Loucy (cell line): ENCODE results near the gene PLPPR5.

Experiments used
- CTCF ChIP-seq: fragments of 200-600 bp; sonication (generic); conservative IDR thresholded peaks from 2 replicates; pipeline ENCODE4 v1.5.1; 2014; ENCODE audit warnings: mild to moderate bottlenecking, antibody characterized with exemption, low read length
- EZH2phosphoT487 ChIP-seq: fragments of 200-600 bp; IDR thresholded peaks from 2 replicates; pipeline ENCODE4 v1.6.1; 2018; ENCODE audit warnings: antibody characterized with exemption, mild to moderate bottlenecking, moderate library complexity, borderline replicate concordance

GRCh38 chr1:98919652-98920051 is 85.0 kb downstream of the PLPPR5 start:
- no peak for TF ChIP-seq CTCF
- no peak for TF ChIP-seq EZH2phosphoT487
